IMR-90 (cell line): ENCODE data around the gene ATL2.

Source experiments
- CTCF ChIP-seq: conservative IDR thresholded peaks from 2 replicates; pipeline ENCODE4 v1.5.1; 2012; ENCODE audit warnings: mild to moderate bottlenecking, low read depth, low read length, improper control_type of control experiment
- FOS ChIP-seq: fragments of 150-350 bp; IDR thresholded peaks from 2 replicates; pipeline ENCODE4 v1.6.1; 2016; ENCODE audit warnings: low read depth, low read length
- NFE2L2 ChIP-seq: fragments of 150-350 bp; IDR thresholded peaks from 2 replicates; pipeline ENCODE4 v1.6.1; 2016; ENCODE audit warnings: low read depth, mild to moderate bottlenecking, low read length
- USF2 ChIP-seq: fragments of 150-350 bp; IDR thresholded peaks from 2 replicates; pipeline ENCODE4 v1.6.1; 2017; ENCODE audit warnings: mild to moderate bottlenecking, antibody characterized with exemption, low read length, low read depth

GRCh38 chr2:38255211-38255610 lies 121.9 kb downstream of the ATL2 start:
- TF ChIP-seq CTCF (no peak), USF2 (no peak), NFE2L2 (no peak), FOS (no peak)
